ENCODE data around the gene GFAP.

Gene GFAP

GRCh38 chr17:44935116-44935515, 19.8 kb upstream of the GFAP start:
- TF ChIP-seq ZFX (IDR thresholded peaks at IDR 0.05) (no peak), CTCF (conservative IDR thresholded peaks at IDR 0.05) (no peak)
- no peak overlapping the region for H3K27ac ChIP-seq

- TF ChIP-seq ZFX (IDR thresholded peaks at IDR 0.05) = no peak
- no peak overlapping the region for H3K27ac ChIP-seq
These were observed 19.4 kb upstream of the GFAP start for GRCh38 chr17:44934745-44935105.

GRCh38 chr17:44933824-44934744, 18.8 kb upstream of the GFAP start:
- TF ChIP-seq CTCF (conservative IDR thresholded peaks at IDR 0.05) = no peak
- TF ChIP-seq ZFX (IDR thresholded peaks at IDR 0.05) = no peak
- H3K27ac ChIP-seq = no peak overlapping the region

- H3K27ac ChIP-seq = no peak overlapping the region
- no peak for TF ChIP-seq CTCF (conservative IDR thresholded peaks at IDR 0.05)
- TF ChIP-seq ZFX (IDR thresholded peaks at IDR 0.05) = no peak
These were observed 17.4 kb upstream of the GFAP start for GRCh38 chr17:44932787-44933097.

GRCh38 chr17:44932096-44932786, 16.9 kb upstream of the GFAP start:
- no peak overlapping the region for H3K27ac ChIP-seq
- TF ChIP-seq ZFX (IDR thresholded peaks at IDR 0.05) (no peak), CTCF (conservative IDR thresholded peaks at IDR 0.05) (no peak)

- TF ChIP-seq ZFX (IDR thresholded peaks at IDR 0.05) (no peak), CTCF (conservative IDR thresholded peaks at IDR 0.05) (no peak)
- no peak overlapping the region for H3K27ac ChIP-seq
These were observed 16.1 kb upstream of the GFAP start for GRCh38 chr17:44931376-44931775.

- H3K27ac ChIP-seq = no peak overlapping the region
- TF ChIP-seq ZFX (IDR thresholded peaks at IDR 0.05) (no peak), CTCF (conservative IDR thresholded peaks at IDR 0.05) (no peak)
These were observed 15.4 kb upstream of the GFAP start for GRCh38 chr17:44930667-44931066.
